CD4-positive, alpha-beta T cell treated with Interleukin-6 for 4 hours (primary cell): Measurements from ENCODE around the gene AP3B1.

ENCODE experiments used
- DNase-seq: peaks from one replicate; pipeline ENCODE4 v3.0.0-alpha.2; 2020; ENCODE audit warnings: mixed read lengths

Gene AP3B1

DNA sequence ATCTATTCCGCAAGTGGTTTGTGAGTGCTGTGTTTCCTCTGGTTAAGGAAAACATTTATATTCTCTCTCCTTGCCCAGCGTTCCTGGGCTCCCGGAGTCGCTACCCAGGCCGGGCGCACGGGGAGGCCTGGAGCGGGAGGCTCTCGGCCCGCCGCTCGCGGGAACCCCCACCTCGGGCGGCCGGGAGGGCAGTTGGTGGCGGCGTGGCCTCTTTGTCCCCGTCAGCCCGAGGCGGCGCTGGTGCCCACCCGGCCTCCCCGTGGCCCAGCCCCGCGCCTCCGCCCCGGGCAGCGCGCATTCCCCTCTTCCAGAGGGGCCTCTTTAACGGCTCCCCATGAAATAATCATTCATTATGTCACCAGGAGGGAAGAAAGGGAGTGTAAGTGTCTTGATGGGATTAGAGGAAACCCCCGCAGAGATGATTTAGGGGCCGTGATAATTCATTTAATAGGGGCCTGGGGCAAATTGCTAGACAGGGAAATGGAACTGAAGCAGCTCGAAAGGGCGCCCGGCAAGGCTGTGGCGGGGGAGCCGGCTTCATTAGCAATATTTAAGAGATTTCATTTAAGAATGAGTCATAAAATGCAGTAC is 336.5 kb downstream of the AP3B1 start:
- DNase-seq: no peak

DNA sequence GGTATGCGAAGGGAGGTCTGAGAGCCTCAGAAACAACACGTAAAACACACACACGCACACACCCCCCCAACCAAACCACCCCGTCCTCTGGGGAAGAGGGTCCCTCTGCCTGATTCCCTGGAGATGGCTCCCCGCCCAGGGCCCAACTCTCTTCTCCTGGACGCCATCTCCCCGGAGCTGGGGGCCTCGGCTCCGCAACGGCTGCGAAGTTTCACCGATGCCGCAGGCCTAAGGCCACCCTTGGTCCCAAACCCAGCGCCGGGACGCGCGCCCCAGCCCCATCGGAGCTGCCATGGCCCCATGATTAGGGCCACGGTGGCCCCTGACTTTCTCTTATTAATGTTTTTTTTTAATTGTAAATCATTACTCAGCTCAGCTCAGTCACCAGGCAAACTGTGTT is 337.0 kb downstream of the AP3B1 start:
- DNase-seq: no peak

DNA sequence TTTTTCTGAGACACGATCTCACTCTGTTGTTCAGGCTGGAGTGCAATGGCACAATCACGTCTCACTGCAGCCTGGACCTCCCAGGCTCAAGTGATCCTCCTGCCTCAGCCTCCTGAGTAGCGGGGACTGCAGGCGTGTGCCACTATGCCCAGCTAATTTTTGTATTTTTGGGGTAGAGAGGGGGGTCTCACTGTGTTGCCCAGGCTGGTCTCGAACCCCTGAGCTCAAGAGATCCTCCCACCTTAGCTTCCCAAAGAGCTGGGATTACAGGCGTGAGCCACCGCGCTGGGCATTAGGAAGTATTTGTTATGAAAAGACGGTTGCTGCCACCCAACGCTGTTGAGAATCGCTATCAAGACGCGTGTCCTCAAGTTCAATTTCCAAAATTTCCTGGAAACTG is 337.4 kb downstream of the AP3B1 start:
- DNase-seq: no peak

DNA sequence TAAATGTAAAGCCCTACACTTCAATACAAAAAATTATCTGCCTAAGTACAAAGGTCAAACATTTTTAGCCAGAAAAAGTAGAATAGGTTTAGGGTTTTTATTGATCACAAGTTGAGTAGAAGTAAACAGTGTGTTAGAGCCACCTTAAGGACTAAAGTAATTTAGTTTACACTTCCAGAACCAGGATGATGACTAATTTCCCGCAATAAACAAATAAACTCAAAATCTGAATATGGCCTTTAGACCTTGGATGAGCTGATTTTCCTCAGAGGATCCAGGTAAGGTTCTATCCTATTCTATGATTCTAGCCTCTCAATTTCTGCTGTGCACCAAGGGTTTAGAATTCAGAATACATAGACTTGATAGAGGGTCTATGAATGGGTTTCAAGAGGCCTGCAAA is 338.9 kb downstream of the AP3B1 start:
- DNase-seq: no peak

DNA sequence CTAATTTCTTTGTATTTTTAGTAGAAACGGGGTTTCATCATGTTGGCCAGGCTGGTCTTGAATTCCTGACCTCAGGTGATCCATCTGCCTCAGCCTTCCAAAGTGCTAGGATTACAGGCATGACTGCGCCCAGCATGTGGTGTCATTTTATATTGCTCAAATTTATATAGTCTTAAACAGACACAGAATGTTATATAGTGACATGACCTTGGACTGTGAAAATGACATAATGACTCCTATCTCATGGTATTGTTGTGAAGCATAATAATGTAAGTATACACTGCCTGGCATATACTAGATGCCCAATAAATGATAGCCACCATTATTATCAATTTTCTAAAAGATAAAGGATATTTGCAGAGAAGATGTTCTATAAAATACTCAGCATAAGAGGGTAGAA is 341.1 kb downstream of the AP3B1 start:
- no peak for DNase-seq

DNA sequence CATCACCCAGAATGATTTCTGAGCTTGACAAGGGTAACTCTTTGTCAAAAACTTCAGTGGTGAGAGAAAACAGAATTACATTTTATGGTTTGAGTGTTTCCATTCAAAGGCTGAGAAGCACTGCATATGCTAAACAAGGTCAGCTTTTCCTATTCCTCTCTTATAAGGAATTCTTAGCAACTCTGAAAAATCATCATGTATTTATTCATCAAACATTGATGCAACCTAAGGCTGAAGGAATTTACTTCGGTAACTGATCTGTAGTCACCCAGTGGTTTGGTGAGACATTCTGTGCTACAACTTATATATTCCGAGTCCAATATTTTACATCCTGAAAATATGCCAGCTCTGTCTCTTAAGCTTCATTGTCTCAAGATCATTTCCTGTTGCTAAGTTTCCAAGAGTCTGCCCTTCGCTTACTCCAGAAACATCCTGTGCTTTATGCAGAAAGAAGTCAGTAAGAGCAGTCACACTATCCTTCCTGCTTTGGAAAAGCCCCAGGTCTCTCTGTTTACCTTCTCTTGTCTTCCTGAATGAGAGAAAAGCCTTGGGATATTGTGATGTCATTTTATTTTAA is 341.8 kb downstream of the AP3B1 start:
- DNase-seq: no peak
